ENCODE results near the gene PPARG.

DNA sequence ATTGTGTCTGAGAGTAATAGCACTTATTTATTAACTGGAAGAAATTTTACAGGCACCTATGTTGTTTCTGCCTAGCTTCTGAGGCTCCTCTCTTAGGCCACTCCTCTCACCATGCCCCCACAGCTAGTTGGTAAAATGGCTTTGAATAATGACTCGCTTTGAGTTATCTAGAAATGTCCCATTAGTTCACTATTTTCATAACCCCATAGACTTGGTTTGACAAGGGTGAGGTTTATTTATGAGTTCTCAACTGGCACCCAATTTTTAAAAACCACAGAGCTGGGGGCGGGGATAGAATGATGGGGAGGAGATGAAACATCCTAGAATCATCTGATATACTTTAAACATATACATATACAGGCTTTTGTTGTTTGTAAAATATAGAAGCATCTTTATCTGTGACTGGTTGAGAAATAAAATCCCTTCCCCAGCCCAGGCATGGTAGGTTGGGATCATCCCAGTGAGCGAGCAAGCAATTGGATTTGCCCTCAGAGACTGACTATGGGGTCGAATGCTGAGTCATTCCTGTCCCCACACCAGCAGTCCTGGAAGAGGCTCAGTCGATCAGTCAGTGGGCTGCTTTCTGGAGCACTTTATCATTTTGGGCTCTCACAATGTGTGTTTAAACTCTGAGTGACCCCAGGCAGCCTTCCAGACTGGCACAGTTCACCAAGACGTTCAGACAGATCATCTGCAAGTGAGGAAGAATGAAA is 135.2 kb downstream of the PPARG start:
- TF ChIP-seq EP300 (IDR thresholded peaks at IDR 0.05; ENCODE audit: borderline replicate concordance in 1 of 2, low read depth in 1 of 2, low read length in 1 of 2) = peak in 1 of 2 experiments; percentile 41; a peak in 2 of 4 replicates
- TF ChIP-seq EZH2phosphoT487 (IDR thresholded peaks at IDR 0.05; ENCODE audit: borderline replicate concordance, low read depth) = no peak
- no peak for TF ChIP-seq FOXJ3 (CRISPR knock-in tag; IDR thresholded peaks at IDR 0.05)
- TF ChIP-seq, protein P1, sequence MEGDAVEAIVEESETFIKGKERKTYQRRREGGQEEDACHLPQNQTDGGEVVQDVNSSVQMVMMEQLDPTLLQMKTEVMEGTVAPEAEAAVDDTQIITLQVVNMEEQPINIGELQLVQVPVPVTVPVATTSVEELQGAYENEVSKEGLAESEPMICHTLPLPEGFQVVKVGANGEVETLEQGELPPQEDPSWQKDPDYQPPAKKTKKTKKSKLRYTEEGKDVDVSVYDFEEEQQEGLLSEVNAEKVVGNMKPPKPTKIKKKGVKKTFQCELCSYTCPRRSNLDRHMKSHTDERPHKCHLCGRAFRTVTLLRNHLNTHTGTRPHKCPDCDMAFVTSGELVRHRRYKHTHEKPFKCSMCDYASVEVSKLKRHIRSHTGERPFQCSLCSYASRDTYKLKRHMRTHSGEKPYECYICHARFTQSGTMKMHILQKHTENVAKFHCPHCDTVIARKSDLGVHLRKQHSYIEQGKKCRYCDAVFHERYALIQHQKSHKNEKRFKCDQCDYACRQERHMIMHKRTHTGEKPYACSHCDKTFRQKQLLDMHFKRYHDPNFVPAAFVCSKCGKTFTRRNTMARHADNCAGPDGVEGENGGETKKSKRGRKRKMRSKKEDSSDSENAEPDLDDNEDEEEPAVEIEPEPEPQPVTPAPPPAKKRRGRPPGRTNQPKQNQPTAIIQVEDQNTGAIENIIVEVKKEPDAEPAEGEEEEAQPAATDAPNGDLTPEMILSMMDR (IDR thresholded peaks at IDR 0.05) = no peak
- no peak for TF ChIP-seq YY1 (IDR thresholded peaks at IDR 0.05; ENCODE audit: low read depth)
- TF ChIP-seq, protein P2, sequence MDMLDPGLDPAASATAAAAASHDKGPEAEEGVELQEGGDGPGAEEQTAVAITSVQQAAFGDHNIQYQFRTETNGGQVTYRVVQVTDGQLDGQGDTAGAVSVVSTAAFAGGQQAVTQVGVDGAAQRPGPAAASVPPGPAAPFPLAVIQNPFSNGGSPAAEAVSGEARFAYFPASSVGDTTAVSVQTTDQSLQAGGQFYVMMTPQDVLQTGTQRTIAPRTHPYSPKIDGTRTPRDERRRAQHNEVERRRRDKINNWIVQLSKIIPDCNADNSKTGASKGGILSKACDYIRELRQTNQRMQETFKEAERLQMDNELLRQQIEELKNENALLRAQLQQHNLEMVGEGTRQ (IDR thresholded peaks at IDR 0.05; ENCODE audit: borderline replicate concordance, low read depth, low read length) = no peak
- TF ChIP-seq, protein P3, sequence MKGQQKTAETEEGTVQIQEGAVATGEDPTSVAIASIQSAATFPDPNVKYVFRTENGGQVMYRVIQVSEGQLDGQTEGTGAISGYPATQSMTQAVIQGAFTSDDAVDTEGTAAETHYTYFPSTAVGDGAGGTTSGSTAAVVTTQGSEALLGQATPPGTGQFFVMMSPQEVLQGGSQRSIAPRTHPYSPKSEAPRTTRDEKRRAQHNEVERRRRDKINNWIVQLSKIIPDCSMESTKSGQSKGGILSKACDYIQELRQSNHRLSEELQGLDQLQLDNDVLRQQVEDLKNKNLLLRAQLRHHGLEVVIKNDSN (IDR thresholded peaks at IDR 0.05; ENCODE audit: borderline replicate concordance, low read depth) = no peak
- TF ChIP-seq SIN3A (IDR thresholded peaks at IDR 0.05; ENCODE audit: borderline replicate concordance, low read depth, low read length) = no peak
- TF ChIP-seq RAD21 (IDR thresholded peaks at IDR 0.05; ENCODE audit: low read length) = no peak
- TF ChIP-seq GATA2 (CRISPR knock-in tag; IDR thresholded peaks at IDR 0.05) = no peak

Data from SK-N-SH (cell line).